ENCODE measurements around the gene MRRF.

GRCh38 chr9:122340161-122340560 is 75.5 kb downstream of the MRRF start:
- no peak for TF ChIP-seq POLR2A (IDR thresholded peaks at IDR 0.05; ENCODE audit: low read depth, low read length)
- TF ChIP-seq POLR2AphosphoS5 (IDR thresholded peaks at IDR 0.05; ENCODE audit: low read depth, low read length) = no peak

All from GM12892 (cell line).